K562 (cell line): ENCODE data around the gene NONO. TPM values are rescaled to one million over a fixed set of nuclear protein-coding genes. Genes with fewer than 3 reads are reported as not detected.

Experiments used
- ATAC-seq: fragments of 200-7000 bp; cut with Tn5 transposase; 3 replicates; pipeline ENCODE4 v1.9.1; 2020; ENCODE audit warnings: moderate library complexity
- BruUV-seq: library from RNA; stranded (reverse); fragments of 400-500 nt; replicated peaks from 2 replicates; lab custom pipeline; 2021; lab: Mats Ljungman, UMichigan
- CTCF ChIA-PET: fragments of 300-600 bp; formaldehyde crosslinking; extraction: SDS; loops from one replicate; lab custom pipeline; 2021; ENCODE audit warnings: low intra/inter-chr PET ratio; lab: Yijun Ruan, JAX
- POLR2A ChIA-PET: fragments of 300-600, 350-650 bp; sonication (Branson Sonifier 250); formaldehyde crosslinking; extraction: SDS; loops from one replicate; lab custom pipeline; 2021; ENCODE audit warnings: antibody characterized with exemption, inconsistent platforms; lab: Yijun Ruan, JAX
- DNase-seq, 4 experiments: peaks; one replicate each; pipeline versions ENCODE4 v3.0.0 to v3.0.0-alpha.2; 2011 to 2018; ENCODE audit warnings: low spot score in 3 of 4, mixed read lengths in 3 of 4; ENCODE audit errors: extremely low read depth in 1 of 4
- FAIRE-seq: peaks from 2 replicates; lab custom pipeline; 2011; peaks lifted over from hg19 to GRCh38; lab: Jason Lieb, UNC
- H2AFZ ChIP-seq: 2 replicates; pipeline ENCODE4 v1.6.0; 2011; ENCODE audit warnings: low read depth, low read length, control low read depth, inconsistent platforms
- H3K27ac ChIP-seq: fragments of 200-600 bp; 3 replicates; pipeline ENCODE4 v1.8.0; 2011; ENCODE audit warnings: low read depth, mild to moderate bottlenecking, control low read depth, inconsistent platforms, low read length, moderate library complexity, mixed read lengths; ENCODE audit errors: extremely low read depth
- H3K27me3 ChIP-seq, 2 experiments: fragments of 300-600 bp in 1 of 2; 2 replicates in 1 of 2; 3 replicates in 1 of 2; pipeline versions ENCODE4 v1.6.0 to v1.8.0; 2011; ENCODE audit warnings: inconsistent platforms in 2 of 2, low read length in 2 of 2, mild to moderate bottlenecking in 1 of 2, mixed read lengths in 1 of 2, moderate library complexity in 1 of 2; ENCODE audit not compliant: control insufficient read depth in 2 of 2, insufficient read depth in 2 of 2
- H3K36me3 ChIP-seq: fragments of 300-600 bp; 3 replicates; pipeline ENCODE4 v1.8.0; 2011; ENCODE audit warnings: mild to moderate bottlenecking, low read length, inconsistent platforms; ENCODE audit not compliant: control insufficient read depth, insufficient read depth
- H3K4me1 ChIP-seq, 2 experiments: fragments of 200-600 bp in 1 of 2; replicated peaks in 1 of 2; 2 replicates in 1 of 2; 3 replicates in 1 of 2; pipeline versions ENCODE4 v1.5.1 to v1.8.0; 2011; ENCODE audit warnings: inconsistent platforms in 2 of 2, low read length in 2 of 2, mild to moderate bottlenecking in 1 of 2, mixed read lengths in 1 of 2, moderate library complexity in 1 of 2; ENCODE audit not compliant: control insufficient read depth in 2 of 2, insufficient read depth in 2 of 2
- H3K4me2 ChIP-seq: 2 replicates; pipeline ENCODE4 v1.6.1; 2011; ENCODE audit warnings: low read length, control low read depth, inconsistent platforms, mixed read lengths; ENCODE audit not compliant: insufficient read depth
- H3K4me3 ChIP-seq: fragments of 200-600 bp; sonication (generic), shearing (Covaris generic); 2 replicates; pipeline ENCODE4 v1.5.1; 2016; ENCODE audit warnings: control low read depth, inconsistent platforms
- H3K79me2 ChIP-seq: fragments of 200-600 bp; 3 replicates; pipeline ENCODE4 v1.8.0; 2011; ENCODE audit warnings: low read length, inconsistent platforms; ENCODE audit not compliant: control insufficient read depth, insufficient read depth
- H3K9ac ChIP-seq, 2 experiments: 2 replicates each; pipeline versions ENCODE4 v1.6.0 to v1.6.1; 2011; ENCODE audit warnings: low read depth in 2 of 2, low read length in 2 of 2, control low read depth in 1 of 2, inconsistent platforms in 1 of 2, mild to moderate bottlenecking in 1 of 2, mixed read lengths in 1 of 2; ENCODE audit not compliant: insufficient read depth in 1 of 2
- H3K9me1 ChIP-seq: one replicate; pipeline ENCODE4 v1.6.0; 2011; ENCODE audit warnings: inconsistent platforms, mild to moderate bottlenecking, low read length, moderate library complexity; ENCODE audit not compliant: control insufficient read depth, insufficient read depth
- H3K9me3 ChIP-seq: replicated peaks from 2 replicates; pipeline ENCODE4 v1.5.1; 2011; ENCODE audit warnings: low read depth, low read length, inconsistent platforms; ENCODE audit not compliant: control insufficient read depth, insufficient read depth
- H4K20me1 ChIP-seq: replicated peaks from 2 replicates; pipeline ENCODE4 v1.6.1; 2011; ENCODE audit warnings: low read length, inconsistent platforms, mixed read lengths; ENCODE audit not compliant: control insufficient read depth, insufficient read depth
- KAT2B ChIP-seq: IDR thresholded peaks from one replicate; pipeline ENCODE4 v1.6.1; 2012; ENCODE audit warnings: low read depth, mild to moderate bottlenecking, control low read depth, inconsistent platforms, low read length, moderate library complexity
- KLF6 ChIP-seq: fragments of 250-450 bp; sonication (Bioruptor Pico); IDR thresholded peaks from 2 replicates; pipeline ENCODE4 v1.4.0; 2020; ENCODE audit warnings: mild to moderate bottlenecking, moderate library complexity, borderline replicate concordance
- MAFG ChIP-seq: fragments of 450-650 bp; conservative IDR thresholded peaks from 2 replicates; pipeline ENCODE4 v1.6.1; 2016; ENCODE audit warnings: missing genetic modification characterization, missing compliant biosample characterization
- PRMT5 ChIP-seq: sonication (generic); formaldehyde crosslinking; IDR thresholded peaks from 2 replicates; pipeline ENCODE4 v1.5.0; 2020; ENCODE audit warnings: missing genetic modification reagents
- STAT5B ChIP-seq: fragments of 250-450 bp; sonication (Bioruptor Pico); IDR thresholded peaks from 2 replicates; pipeline ENCODE4 v1.8.0; 2021; ENCODE audit warnings: mild to moderate bottlenecking, inconsistent platforms
- TCF7L2 ChIP-seq: fragments of 150-350 bp; IDR thresholded peaks from 2 replicates; pipeline ENCODE4 v1.6.1; 2016; ENCODE audit warnings: low read depth, mild to moderate bottlenecking, low read length, moderate library complexity
- WGBS: fragments of 100-300 bp; shearing (Covaris generic); methylation state at CpG from one replicate; pipeline ENCODE4 v1.1.6; 2016; ENCODE audit warnings: low coverage, mixed read lengths; ENCODE audit not compliant: insufficient coverage; ENCODE audit errors: missing lambda C conversion rate; 5-methylcytosine and 5-hydroxymethylcytosine counted together
- in situ Hi-C: fragments of 300-500 bp; cut with MboI; formaldehyde crosslinking; loops from 4 replicates; pipeline ENCODE4 v1.15.0; 2018; ENCODE audit warnings: inconsistent platforms, mixed read lengths
- intact Hi-C: fragments of 100-400 bp; cut with micrococcal nuclease; formaldehyde crosslinking; loops from 2 replicates; pipeline ENCODE4 v1.14.2; 2022
- polyA plus RNA-seq, 8 experiments: library from polyadenylated mRNA; depleted of rRNA in 4 of 8; stranded (reverse) in 5 of 8; unstranded in 3 of 8; fragments of >200 nt; fragmentation: Nextera tagmentation in 2 of 8; fragmentation: Illumina TruSeq in 1 of 8; extraction: Ambion mirVana in 2 of 8; extraction: Trizol in 1 of 8; gene quantifications; 2 replicates each; pipeline versions ENCODE4 v1.2.1 to v1.2.3, GENCODE V29; 2011 to 2014; ENCODE audit warnings: inconsistent platforms in 1 of 8, missing spikeins in 1 of 8
- total RNA-seq, 7 experiments: library from RNA; depleted of rRNA in 6 of 7; stranded (reverse); fragments of >200 nt in 6 of 7; fragmentation: Illumina TruSeq in 2 of 7; extraction: Trizol in 2 of 7; gene quantifications; 2 replicates each; pipeline versions ENCODE4 v1.2.1 to v1.2.3, GENCODE V29; 2011 to 2021; ENCODE audit warnings: low replicate concordance in 1 of 7
- TF ChIP-seq, protein P1 (sequence below): sonication (generic); formaldehyde crosslinking; IDR thresholded peaks from 2 replicates; pipeline ENCODE4 v1.8.0; 2023; ENCODE audit warnings: mild to moderate bottlenecking, missing genetic modification reagents
- TF ChIP-seq, protein P2 (sequence below): sonication (generic); formaldehyde crosslinking; IDR thresholded peaks from 2 replicates; pipeline ENCODE4 v1.8.1; 2022; ENCODE audit warnings: missing genetic modification reagents
- TF ChIP-seq, protein P3 (sequence below): fragments of 250-450 bp; sonication (Bioruptor Pico); IDR thresholded peaks from 2 replicates; pipeline ENCODE4 v1.9.0; 2021; ENCODE audit warnings: mild to moderate bottlenecking

NONO gene
- total and polyA plus RNA-seq, 9 of the 15 experiments (the other 6 are each of a cell fraction or from before 2014, with no cell fraction given): 333 to 651 (median 451) TPM

DNA sequence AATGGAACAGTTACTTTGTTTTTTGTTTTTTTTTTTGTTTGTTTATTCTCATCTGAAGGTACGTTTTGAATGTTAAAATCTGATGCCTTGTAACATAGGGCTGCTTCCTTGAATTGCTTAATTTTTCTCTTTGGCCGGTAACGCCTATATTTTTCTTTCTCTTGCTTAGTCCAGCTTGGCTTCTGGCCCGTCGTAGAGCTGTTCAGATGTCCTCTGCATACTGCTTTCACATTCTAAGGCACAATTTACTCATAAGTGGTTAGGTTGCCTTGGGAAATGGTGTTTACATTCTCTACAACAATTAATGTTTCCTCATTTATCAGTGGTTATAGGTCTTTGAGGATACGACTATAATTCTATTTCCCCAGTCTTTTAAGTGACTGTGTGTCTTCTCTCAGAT, 7.9 kb downstream of the NONO start:
- WGBS: 88% methylated on average over 6 of the region's 6 CpGs
- no peak overlapping the region for H3K4me3 ChIP-seq
- no peak for FAIRE-seq
- intact Hi-C loops: no loop called here
- TF ChIP-seq TCF7L2 (no peak), KAT2B (no peak), PRMT5 (CRISPR knock-in tag) (no peak), KLF6 (no peak), STAT5B (CRISPR knock-in tag) (no peak), MAFG (tag) (no peak)
- TF ChIP-seq, protein P1, sequence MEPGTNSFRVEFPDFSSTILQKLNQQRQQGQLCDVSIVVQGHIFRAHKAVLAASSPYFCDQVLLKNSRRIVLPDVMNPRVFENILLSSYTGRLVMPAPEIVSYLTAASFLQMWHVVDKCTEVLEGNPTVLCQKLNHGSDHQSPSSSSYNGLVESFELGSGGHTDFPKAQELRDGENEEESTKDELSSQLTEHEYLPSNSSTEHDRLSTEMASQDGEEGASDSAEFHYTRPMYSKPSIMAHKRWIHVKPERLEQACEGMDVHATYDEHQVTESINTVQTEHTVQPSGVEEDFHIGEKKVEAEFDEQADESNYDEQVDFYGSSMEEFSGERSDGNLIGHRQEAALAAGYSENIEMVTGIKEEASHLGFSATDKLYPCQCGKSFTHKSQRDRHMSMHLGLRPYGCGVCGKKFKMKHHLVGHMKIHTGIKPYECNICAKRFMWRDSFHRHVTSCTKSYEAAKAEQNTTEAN: no peak
- TF ChIP-seq, protein P2, sequence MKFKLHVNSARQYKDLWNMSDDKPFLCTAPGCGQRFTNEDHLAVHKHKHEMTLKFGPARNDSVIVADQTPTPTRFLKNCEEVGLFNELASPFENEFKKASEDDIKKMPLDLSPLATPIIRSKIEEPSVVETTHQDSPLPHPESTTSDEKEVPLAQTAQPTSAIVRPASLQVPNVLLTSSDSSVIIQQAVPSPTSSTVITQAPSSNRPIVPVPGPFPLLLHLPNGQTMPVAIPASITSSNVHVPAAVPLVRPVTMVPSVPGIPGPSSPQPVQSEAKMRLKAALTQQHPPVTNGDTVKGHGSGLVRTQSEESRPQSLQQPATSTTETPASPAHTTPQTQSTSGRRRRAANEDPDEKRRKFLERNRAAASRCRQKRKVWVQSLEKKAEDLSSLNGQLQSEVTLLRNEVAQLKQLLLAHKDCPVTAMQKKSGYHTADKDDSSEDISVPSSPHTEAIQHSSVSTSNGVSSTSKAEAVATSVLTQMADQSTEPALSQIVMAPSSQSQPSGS (CRISPR knock-in tag): no peak
- TF ChIP-seq, protein P3, sequence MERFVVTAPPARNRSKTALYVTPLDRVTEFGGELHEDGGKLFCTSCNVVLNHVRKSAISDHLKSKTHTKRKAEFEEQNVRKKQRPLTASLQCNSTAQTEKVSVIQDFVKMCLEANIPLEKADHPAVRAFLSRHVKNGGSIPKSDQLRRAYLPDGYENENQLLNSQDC (CRISPR knock-in tag): no peak
- TF ChIP-seq, all 486 proteins: peak for 0
- Histone ChIP-seq H3K9me3 (no peaks in the 10 kb centered on the region), H3K36me3 (peaks cover 85% of the 10 kb centered on the region), H3K27me3 (no peaks in the 10 kb centered on the region), H4K20me1 (no peaks in the 10 kb centered on the region), H2AFZ (no peak overlapping the region), H3K27ac (no peak overlapping the region), H3K9me1 (no peaks in the 10 kb centered on the region), H3K4me1 (no peaks in the 10 kb centered on the region; a peak in 2 of 5 replicates), H3K9ac (no peak overlapping the region), H3K79me2 (peaks cover 65% of the 10 kb centered on the region), H3K4me2 (no peak overlapping the region)
- ATAC-seq (no peak), DNase-seq (no peak)
- no TSS peak for BruUV-seq
- ChIA-PET POLR2A (interaction anchor here (2.2 kb wide), 1 partner anchor 10 kb away, joined by 6 read pairs; the partner anchor contains the start of gene ITGB1BP2), CTCF (no interaction called here)
- in situ Hi-C loops: no loop called here
